Upper lobe of left lung (tissue), 6 donors: ENCODE results near the gene TBX4. TPM values are rescaled to one million over a fixed set of nuclear protein-coding genes. Genes with fewer than 3 reads are reported as not detected.

Source experiments
- ATAC-seq, 2 donors: fragments of 200-7000 bp; cut with Tn5 transposase; one replicate each; pipeline ENCODE4 v1.9.1; 2022; ENCODE audit warnings: mild to moderate bottlenecking in 2 of 2, moderate library complexity in 2 of 2; ENCODE audit not compliant: low FRiP score in 2 of 2
- DNase-seq, 2 donors: peaks; one replicate each; pipeline ENCODE4 v3.0.0-alpha.2; 2019 to 2020
- H3K27ac ChIP-seq, 4 donors: fragments of 200-600 bp; sonication (generic); one replicate each; pipeline ENCODE4 v1.5.1; 2016 to 2019
- H3K27me3 ChIP-seq, 4 donors: fragments of 200-600 bp; sonication (generic); one replicate each; pipeline ENCODE4 v1.5.1; 2017 to 2019
- H3K36me3 ChIP-seq, 4 donors: fragments of 200-600 bp; sonication (generic); one replicate each; pipeline ENCODE4 v1.5.1; 2016 to 2019
- H3K4me1 ChIP-seq, 4 donors: fragments of 200-600 bp; sonication (generic); one replicate each; pipeline ENCODE4 v1.5.1; 2018 to 2019
- H3K4me3 ChIP-seq, 4 donors: fragments of 200-600 bp; sonication (generic); one replicate each; pipeline ENCODE4 v1.5.1; 2017 to 2019; ENCODE audit warnings: mild to moderate bottlenecking in 2 of 4, moderate library complexity in 1 of 4
- H3K9me3 ChIP-seq, 4 donors: fragments of 200-600 bp; sonication (generic); one replicate each; pipeline ENCODE4 v1.5.1; 2018 to 2019
- EP300 ChIP-seq, 4 donors: sonication (generic); formaldehyde crosslinking; IDR thresholded peaks; one replicate each; pipeline ENCODE4 v1.5.1; 2017; ENCODE audit warnings: antibody characterized with exemption in 4 of 4, control low read depth in 2 of 4
- POLR2A ChIP-seq, 4 donors: fragments of 450-650 bp; IDR thresholded peaks; one replicate each; pipeline ENCODE4 v1.5.1; 2016 to 2017; ENCODE audit warnings: antibody characterized with exemption in 4 of 4, mild to moderate bottlenecking in 2 of 4
- POLR2AphosphoS5 ChIP-seq, 2 donors: sonication (generic); formaldehyde crosslinking; IDR thresholded peaks; one replicate each; pipeline ENCODE4 v1.5.1; 2017; ENCODE audit warnings: antibody characterized with exemption in 2 of 2
- WGBS, 2 donors: methylation state at CpG; one replicate each; pipeline ENCODE4 v1.1.5; 2017 to 2018; 5-methylcytosine and 5-hydroxymethylcytosine counted together
- total RNA-seq, 6 donors: library from RNA; depleted of rRNA in 4 of 6; stranded (reverse); fragments of >200 nt in 4 of 6; gene quantifications; one replicate each; pipeline versions ENCODE4 v1.1.0 to v1.2.1, GENCODE V29; 2016 to 2021
- TF ChIP-seq, protein P1 (sequence below), 6 experiments: fragments of 450-650 bp in 4 of 6; fragments of 200-600 bp in 2 of 6; sonication (generic) in 2 of 6; IDR thresholded peaks; one replicate each; pipeline ENCODE4 v1.5.1; 2016 to 2019; ENCODE audit warnings: antibody characterized with exemption in 6 of 6
- donor health status: DM: no; HTN: no; CAD: no; lungs with moderate emphysema.
- donor health status: DM: no; HTN: yes; CAD: no; lungs with severe emphysema.

TBX4 gene
- total RNA-seq, 6 donors from 2014 or later, result 10.2 to 69.1 (median 22.7) TPM

DNA sequence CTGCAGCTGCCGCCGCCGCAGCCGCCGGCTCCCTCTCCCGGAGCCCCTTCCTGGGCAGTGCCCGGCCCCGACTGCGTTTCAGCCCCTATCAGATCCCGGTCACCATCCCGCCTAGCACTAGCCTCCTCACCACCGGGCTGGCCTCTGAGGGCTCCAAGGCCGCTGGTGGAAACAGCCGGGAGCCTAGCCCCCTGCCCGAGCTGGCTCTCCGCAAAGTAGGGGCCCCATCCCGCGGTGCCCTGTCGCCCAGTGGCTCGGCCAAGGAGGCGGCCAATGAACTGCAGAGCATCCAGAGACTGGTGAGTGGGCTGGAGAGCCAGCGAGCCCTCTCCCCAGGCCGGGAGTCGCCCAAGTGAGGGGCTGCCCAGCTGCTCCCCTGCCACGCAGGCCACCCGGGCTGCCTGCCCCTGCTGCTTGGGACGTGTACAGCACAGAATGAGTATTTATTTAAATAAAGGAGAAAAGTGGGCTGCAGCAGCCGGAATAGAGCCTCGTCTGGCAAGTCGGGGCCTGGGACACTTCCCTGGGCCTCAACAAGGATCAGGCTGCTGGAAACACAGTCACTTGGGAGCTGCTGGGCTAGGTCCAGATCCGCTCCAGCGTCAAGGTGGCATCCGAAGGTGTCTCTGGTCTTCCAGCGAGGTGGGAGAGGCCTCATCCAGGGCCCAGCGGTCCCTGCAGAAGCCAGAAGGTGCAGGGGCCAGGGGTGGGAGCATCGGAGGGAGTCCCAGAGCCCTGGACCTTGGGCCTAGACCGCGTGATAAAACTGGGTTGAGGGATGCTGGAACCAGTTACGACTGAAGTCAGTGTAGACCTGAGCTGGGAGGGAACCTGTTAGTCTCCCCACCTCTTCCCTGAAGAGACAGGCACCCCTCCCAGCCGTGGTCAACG lies 43.8 kb upstream of the TBX4 start:
- ATAC-seq (no peak), DNase-seq (peak; percentile 18 to 79)
- WGBS, 2 donors, result 55 to 67% methylated on average over 21 to 41 of the region's 41 CpGs
- Histone ChIP-seq H3K4me3 (peak overlapping the region in 3 of 4 donors; percentile 1 to 63 (median 55)), H3K4me1 (peaks cover 22 to 90% (median 55%) of the 10 kb centered on the region in 4 donors), H3K27ac (peak overlapping the region; percentile 90 to 97 (median 92)), H3K27me3 (peaks cover 0 to 47% (median 31%) of the 10 kb centered on the region in 4 donors), H3K9me3 (no peaks in the 10 kb centered on the region), H3K36me3 (peaks cover 0 to 49% (median 26%) of the 10 kb centered on the region in 4 donors)
- TF ChIP-seq, protein P1, sequence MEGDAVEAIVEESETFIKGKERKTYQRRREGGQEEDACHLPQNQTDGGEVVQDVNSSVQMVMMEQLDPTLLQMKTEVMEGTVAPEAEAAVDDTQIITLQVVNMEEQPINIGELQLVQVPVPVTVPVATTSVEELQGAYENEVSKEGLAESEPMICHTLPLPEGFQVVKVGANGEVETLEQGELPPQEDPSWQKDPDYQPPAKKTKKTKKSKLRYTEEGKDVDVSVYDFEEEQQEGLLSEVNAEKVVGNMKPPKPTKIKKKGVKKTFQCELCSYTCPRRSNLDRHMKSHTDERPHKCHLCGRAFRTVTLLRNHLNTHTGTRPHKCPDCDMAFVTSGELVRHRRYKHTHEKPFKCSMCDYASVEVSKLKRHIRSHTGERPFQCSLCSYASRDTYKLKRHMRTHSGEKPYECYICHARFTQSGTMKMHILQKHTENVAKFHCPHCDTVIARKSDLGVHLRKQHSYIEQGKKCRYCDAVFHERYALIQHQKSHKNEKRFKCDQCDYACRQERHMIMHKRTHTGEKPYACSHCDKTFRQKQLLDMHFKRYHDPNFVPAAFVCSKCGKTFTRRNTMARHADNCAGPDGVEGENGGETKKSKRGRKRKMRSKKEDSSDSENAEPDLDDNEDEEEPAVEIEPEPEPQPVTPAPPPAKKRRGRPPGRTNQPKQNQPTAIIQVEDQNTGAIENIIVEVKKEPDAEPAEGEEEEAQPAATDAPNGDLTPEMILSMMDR (IDR thresholded peaks at IDR 0.05), result no peak
- TF ChIP-seq EP300 (IDR thresholded peaks at IDR 0.05) (no peak), POLR2A (IDR thresholded peaks at IDR 0.05) (no peak), POLR2AphosphoS5 (IDR thresholded peaks at IDR 0.05) (no peak)

DNA sequence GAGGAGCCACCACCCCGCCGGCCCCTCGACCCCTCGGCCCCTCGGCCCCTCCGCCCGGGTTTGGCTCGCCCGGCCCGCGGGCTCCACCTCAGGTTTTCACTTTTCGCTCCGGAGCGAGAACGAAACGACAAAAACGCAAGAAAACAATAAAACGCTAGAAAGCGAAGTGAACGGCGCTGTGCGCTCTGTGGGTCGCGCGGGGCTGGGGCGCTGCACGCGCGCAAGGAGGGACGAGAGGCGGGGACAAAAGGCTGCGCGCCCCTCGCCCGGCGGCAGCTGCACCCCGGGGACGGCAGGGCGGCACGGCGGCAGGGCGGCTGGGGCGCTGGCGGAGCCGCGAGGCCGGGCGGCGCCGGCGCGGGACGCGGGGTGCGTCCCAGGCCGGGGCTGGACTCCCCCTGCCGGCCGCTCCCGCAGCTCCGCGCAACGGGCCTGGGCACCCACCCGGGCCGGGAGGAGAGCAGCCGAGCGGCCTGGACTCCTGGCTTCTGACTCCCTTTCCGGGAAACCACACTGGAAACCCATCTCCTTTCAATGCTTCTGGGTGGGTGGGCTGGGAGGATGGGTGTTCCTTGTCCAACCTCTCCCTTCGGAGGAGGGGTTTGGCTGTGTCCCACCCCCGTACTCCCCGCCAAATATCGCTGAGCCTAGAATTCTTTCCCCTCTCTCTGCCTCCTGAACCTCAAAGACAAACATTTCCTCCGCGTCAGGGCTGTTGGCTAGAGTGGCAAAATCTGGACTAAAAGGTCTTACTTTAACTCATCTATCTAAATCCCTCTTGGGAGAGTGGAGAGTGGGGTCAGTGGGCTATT lies 42.7 kb upstream of the TBX4 start:
- ATAC-seq, result peak; percentile 25 to 60
- H3K4me1 ChIP-seq, result peaks cover 28 to 90% (median 55%) of the 10 kb centered on the region in 4 donors
- H3K4me3 ChIP-seq, result peak overlapping the region; percentile 7 to 63 (median 57)
- H3K27ac ChIP-seq, result peak overlapping the region; percentile 90 to 97 (median 92)
- WGBS, 2 donors, result 2% methylated on average over 40 to 52 of the region's 73 CpGs
- TF ChIP-seq POLR2AphosphoS5 (IDR thresholded peaks at IDR 0.05) (peak in 1 of 2 donors; percentile 3), POLR2A (IDR thresholded peaks at IDR 0.05) (no peak)
- TF ChIP-seq, protein P1 (IDR thresholded peaks at IDR 0.05), result peak; percentile 64 to 85 (median 80)
- H3K36me3 ChIP-seq, result peaks cover 0 to 38% (median 17%) of the 10 kb centered on the region in 4 donors
- DNase-seq, result peak; percentile 60 to 94
- peaks cover 0 to 36% (median 23%) of the 10 kb centered on the region in 4 donors for H3K27me3 ChIP-seq
- H3K9me3 ChIP-seq, result no peaks in the 10 kb centered on the region

DNA sequence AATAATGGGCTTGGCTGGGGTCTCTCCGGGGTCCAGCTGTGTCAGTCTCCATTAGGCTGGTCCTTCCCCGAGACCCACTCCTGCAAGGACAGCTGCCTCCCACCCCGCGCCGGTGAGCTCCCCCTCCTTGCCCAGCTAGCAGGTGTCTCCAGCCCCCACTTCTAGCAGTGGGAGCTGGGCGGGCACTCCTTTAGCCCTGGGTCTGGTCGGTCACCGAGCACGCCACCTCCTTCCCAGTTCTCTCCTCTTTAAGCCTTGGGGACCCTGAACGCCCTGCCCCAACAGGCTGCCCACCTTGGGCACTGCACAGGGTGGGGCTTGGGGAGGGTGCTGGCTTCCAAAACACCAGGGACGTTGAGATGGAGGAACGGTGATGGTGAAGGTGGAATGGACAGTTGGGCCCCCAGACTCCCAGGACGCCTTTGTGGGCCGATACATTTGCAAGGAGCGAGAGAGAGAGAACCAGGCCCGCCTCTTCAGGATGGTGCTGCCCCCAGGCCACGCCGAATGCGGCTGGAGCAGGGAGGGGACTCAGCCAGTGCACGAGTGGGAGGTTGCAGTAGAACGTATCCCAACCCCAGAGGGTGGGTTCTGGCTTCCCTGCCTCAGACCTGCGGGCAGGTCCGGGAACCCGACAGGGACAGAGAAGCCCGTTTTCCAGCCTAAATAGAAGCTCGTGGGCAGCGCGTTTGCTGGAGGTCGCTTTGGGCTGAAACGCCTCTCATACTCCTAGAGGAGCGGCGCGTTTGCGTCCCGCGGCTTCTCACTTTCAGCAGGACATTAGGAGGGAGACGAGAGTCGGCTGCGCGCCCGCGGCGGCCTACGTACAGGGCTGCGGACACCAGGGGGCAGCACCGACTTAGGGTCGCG lies 41.8 kb upstream of the TBX4 start:
- ATAC-seq (peak; percentile 55 to 62), DNase-seq (peak; percentile 71 to 96)
- Histone ChIP-seq H3K27me3 (peaks cover 0 to 30% (median 14%) of the 10 kb centered on the region in 4 donors), H3K27ac (peak overlapping the region; percentile 90 to 97 (median 92)), H3K4me3 (peak overlapping the region; percentile 38 to 63 (median 57)), H3K4me1 (peaks cover 34 to 90% (median 53%) of the 10 kb centered on the region in 4 donors), H3K36me3 (peaks cover 0 to 29% (median 9%) of the 10 kb centered on the region in 4 donors), H3K9me3 (no peaks in the 10 kb centered on the region)
- 19 to 40% methylated on average over 3 to 48 of the region's 48 CpGs for WGBS, 2 donors
- peak in 2 of 4 donors; percentile 5 to 39 for TF ChIP-seq POLR2A (IDR thresholded peaks at IDR 0.05)
- TF ChIP-seq EP300 (IDR thresholded peaks at IDR 0.05), result no peak
- TF ChIP-seq, protein P1 (IDR thresholded peaks at IDR 0.05), result peak; percentile 52 to 79 (median 74)
- TF ChIP-seq POLR2AphosphoS5 (IDR thresholded peaks at IDR 0.05), result peak; percentile 17 to 36

DNA sequence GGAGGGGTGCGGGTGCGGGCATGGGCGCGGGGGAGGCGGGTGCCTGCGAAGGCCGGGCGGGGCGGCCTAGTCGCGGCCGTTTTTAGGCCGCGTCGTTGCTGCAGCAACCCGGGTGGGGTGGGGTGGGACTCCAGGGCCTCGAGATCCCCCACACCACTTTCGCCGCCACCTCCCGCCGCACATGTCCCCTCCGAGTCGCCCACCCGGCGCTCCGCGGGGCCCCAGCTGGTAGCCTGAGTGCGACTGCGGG lies 41.3 kb upstream of the TBX4 start:
- Histone ChIP-seq H3K27ac (peak overlapping the region; percentile 90 to 97 (median 92)), H3K36me3 (peaks cover 0 to 24% (median 4%) of the 10 kb centered on the region in 4 donors), H3K4me1 (peaks cover 38 to 90% (median 58%) of the 10 kb centered on the region in 4 donors), H3K9me3 (no peaks in the 10 kb centered on the region), H3K27me3 (peaks cover 0 to 24% (median 11%) of the 10 kb centered on the region in 4 donors), H3K4me3 (peak overlapping the region; percentile 38 to 63 (median 57))
- ATAC-seq (no peak), DNase-seq (no peak)
- whole genome bisulfite sequencing, 2 donors, result 0% methylated on average over 5 to 12 of the region's 29 CpGs
- peak in 1 of 4 donors; percentile 1 for TF ChIP-seq POLR2A (IDR thresholded peaks at IDR 0.05)
- no peak for TF ChIP-seq EP300 (IDR thresholded peaks at IDR 0.05)
